Lower leg skin (tissue), 3 donors: Measurements from ENCODE around the gene TMEM81.

Source experiments
- POLR2A ChIP-seq, 2 donors: fragments of 450-650 bp; IDR thresholded peaks; one replicate each; pipeline ENCODE4 v1.6.1; 2016 to 2017; ENCODE audit warnings: antibody characterized with exemption in 2 of 2, mild to moderate bottlenecking in 1 of 2, moderate library complexity in 1 of 2
- TF ChIP-seq, protein P1 (sequence below), 3 donors: fragments of 450-650 bp; IDR thresholded peaks; one replicate each; pipeline ENCODE4 v1.5.1; 2016; ENCODE audit warnings: antibody characterized with exemption in 3 of 3, mild to moderate bottlenecking in 3 of 3, moderate library complexity in 2 of 3

DNA sequence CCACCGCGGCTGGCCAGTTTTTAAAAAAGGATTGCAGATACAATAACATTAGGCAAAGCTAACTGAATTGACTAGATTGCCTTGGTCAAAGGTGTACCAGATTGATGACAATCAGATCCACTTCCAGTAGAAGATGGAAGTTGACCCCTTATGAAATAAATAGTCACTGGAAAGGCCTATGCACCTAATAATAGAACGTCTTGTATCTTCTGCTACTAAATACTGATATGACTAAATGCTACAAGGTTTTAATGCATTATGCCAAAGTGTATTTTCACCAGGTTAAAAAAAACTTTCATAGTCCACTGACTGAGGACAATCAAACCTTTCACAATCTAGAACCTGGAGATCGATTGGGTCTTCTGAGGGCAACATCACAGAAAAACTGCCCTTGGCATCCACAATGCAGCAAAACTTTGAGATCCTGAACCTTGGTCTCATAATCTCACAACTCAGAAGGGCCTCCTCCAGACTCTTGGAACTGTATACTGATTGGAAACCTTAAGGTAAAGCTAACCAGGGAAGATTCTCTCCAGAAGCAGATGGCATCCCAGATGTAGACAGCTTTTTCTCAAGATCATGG is 45.3 kb upstream of the TMEM81 start:
- TF ChIP-seq, protein P1, sequence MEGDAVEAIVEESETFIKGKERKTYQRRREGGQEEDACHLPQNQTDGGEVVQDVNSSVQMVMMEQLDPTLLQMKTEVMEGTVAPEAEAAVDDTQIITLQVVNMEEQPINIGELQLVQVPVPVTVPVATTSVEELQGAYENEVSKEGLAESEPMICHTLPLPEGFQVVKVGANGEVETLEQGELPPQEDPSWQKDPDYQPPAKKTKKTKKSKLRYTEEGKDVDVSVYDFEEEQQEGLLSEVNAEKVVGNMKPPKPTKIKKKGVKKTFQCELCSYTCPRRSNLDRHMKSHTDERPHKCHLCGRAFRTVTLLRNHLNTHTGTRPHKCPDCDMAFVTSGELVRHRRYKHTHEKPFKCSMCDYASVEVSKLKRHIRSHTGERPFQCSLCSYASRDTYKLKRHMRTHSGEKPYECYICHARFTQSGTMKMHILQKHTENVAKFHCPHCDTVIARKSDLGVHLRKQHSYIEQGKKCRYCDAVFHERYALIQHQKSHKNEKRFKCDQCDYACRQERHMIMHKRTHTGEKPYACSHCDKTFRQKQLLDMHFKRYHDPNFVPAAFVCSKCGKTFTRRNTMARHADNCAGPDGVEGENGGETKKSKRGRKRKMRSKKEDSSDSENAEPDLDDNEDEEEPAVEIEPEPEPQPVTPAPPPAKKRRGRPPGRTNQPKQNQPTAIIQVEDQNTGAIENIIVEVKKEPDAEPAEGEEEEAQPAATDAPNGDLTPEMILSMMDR (IDR thresholded peaks at IDR 0.05), result no peak
- no peak for TF ChIP-seq POLR2A (IDR thresholded peaks at IDR 0.05)
